Measurements from ENCODE around the gene HSPA6. TPM values are rescaled to one million over a fixed set of nuclear protein-coding genes. Genes with fewer than 3 reads are reported as not detected.

The HSPA6 gene
- total and polyA plus RNA-seq, 10 donors: 3.6 to 52.2 (median 18.4) TPM

DNA sequence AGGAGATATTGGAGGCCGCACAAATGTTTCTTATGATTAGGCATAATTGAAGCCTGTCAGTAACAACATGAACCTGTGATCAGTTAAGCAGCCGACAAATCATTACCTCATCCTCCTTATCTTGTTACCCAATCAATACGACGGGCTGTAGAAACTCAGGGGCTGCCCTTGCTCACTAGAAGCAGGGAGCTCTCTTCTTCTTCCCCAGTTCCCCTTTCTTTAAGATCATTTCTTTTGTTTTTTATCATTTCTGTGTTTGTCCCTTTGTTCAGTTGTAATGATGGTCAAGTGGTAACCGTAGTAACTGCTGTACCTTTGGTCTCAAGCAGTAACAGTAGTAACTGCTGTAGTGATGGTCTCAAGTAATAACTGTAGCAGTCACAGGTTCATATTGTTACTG is 32.9 kb upstream of the HSPA6 start:
- H3K36me3 ChIP-seq: no peaks in the 10 kb centered on the region
- intact Hi-C loops (cut with DNase I; ENCODE audit: low total_unique reads): no loop called here
- no peaks in the 10 kb centered on the region for H3K9me3 ChIP-seq
- H3K27me3 ChIP-seq (replicated peaks in 1 of 7): peaks cover 0 to 47% (median 0%) of the 10 kb centered on the region in 7 donors
- H3K4me1 ChIP-seq: peaks cover 0 to 27% (median 16%) of the 10 kb centered on the region in 6 donors
- WGBS, 5 donors: 34 to 63% (median 45%) methylated on average over 5 of the region's 5 CpGs
- TF ChIP-seq POLR2AphosphoS5 (IDR thresholded peaks at IDR 0.05) (no peak), POLR2A (IDR thresholded peaks at IDR 0.05) (no peak)
- TF ChIP-seq, protein P1, sequence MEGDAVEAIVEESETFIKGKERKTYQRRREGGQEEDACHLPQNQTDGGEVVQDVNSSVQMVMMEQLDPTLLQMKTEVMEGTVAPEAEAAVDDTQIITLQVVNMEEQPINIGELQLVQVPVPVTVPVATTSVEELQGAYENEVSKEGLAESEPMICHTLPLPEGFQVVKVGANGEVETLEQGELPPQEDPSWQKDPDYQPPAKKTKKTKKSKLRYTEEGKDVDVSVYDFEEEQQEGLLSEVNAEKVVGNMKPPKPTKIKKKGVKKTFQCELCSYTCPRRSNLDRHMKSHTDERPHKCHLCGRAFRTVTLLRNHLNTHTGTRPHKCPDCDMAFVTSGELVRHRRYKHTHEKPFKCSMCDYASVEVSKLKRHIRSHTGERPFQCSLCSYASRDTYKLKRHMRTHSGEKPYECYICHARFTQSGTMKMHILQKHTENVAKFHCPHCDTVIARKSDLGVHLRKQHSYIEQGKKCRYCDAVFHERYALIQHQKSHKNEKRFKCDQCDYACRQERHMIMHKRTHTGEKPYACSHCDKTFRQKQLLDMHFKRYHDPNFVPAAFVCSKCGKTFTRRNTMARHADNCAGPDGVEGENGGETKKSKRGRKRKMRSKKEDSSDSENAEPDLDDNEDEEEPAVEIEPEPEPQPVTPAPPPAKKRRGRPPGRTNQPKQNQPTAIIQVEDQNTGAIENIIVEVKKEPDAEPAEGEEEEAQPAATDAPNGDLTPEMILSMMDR (IDR thresholded peaks at IDR 0.05 in 8 of 11, conservative IDR thresholded peaks at IDR 0.05 in 3 of 11): no peak
- no peak for DNase-seq
- no peak overlapping the region for H3K4me3 ChIP-seq
- peak overlapping the region in 2 of 8 donors; percentile 30 to 56 for H3K27ac ChIP-seq

DNA sequence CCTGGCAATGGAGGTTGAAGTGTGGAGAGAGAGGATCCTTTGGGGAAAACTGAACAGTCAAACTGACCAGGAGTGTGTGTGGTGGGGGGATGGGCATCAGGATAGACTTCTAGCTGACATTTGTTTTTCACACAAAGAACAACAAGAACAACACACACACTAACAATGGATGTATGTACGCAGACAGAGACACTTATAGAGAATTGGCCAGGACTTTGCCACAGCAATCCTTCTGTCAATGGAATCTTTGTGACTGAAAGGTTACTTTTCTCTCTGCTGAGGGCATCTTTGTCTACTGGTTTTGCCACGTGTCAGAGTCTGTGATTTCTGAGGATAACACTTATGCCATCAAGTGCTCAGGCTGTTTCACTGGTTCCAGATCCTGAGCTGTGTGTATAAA is 31.5 kb upstream of the HSPA6 start:
- H3K4me1 ChIP-seq: peaks cover 0 to 16% (median 7%) of the 10 kb centered on the region in 6 donors
- intact Hi-C loops (cut with DNase I; ENCODE audit: low total_unique reads): no loop called here
- no peaks in the 10 kb centered on the region for H3K36me3 ChIP-seq
- no peak overlapping the region for H3K4me3 ChIP-seq
- 74 to 89% (median 82%) methylated on average over 2 of the region's 2 CpGs for WGBS, 5 donors
- no peak for TF ChIP-seq POLR2AphosphoS5 (IDR thresholded peaks at IDR 0.05)
- no peak for TF ChIP-seq POLR2A (IDR thresholded peaks at IDR 0.05)
- TF ChIP-seq, protein P1 (IDR thresholded peaks at IDR 0.05 in 8 of 11, conservative IDR thresholded peaks at IDR 0.05 in 3 of 11): no peak
- H3K27ac ChIP-seq: no peak overlapping the region
- no peaks in the 10 kb centered on the region for H3K9me3 ChIP-seq
- peaks cover 0 to 59% (median 0%) of the 10 kb centered on the region in 7 donors for H3K27me3 ChIP-seq (replicated peaks in 1 of 7)
- DNase-seq: no peak

DNA sequence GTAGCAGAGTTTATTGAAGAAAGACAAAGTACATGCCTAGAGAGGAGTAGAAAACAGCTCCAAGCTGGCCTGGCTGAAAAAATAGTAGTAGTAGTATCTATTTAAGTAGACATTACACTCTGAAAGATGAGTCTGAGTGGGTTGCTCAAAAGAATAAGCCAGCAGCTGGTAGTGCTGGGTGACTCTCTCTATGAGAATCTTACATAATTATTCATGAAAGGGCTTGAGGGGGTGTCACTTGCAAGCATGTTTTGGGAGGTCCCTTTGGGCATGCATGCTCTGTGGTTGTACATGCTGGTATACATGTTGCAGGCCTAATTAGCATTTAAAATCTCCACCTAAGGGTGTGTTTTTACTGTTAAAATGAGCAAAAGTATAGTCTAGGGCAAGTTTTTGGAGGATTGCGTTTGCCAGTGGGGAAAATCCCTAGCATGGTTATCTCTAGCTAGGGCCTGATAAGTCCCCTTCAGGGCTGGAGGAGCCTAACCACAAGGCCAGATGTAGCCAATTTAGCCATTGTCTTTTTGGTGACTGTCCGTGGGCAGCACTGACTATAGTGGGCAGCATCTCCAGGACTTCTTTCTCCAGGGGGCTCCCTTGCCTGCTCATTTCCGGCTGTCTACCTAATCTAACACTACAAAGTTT is 30.1 kb upstream of the HSPA6 start:
- peaks cover 0 to 55% (median 0%) of the 10 kb centered on the region in 7 donors for H3K27me3 ChIP-seq (replicated peaks in 1 of 7)
- no peak overlapping the region for H3K27ac ChIP-seq
- intact Hi-C loops (cut with DNase I; ENCODE audit: low total_unique reads): no loop called here
- no peaks in the 10 kb centered on the region for H3K9me3 ChIP-seq
- peaks cover 0 to 20% (median 9%) of the 10 kb centered on the region in 6 donors for H3K4me1 ChIP-seq
- DNase-seq: no peak
- H3K4me3 ChIP-seq: no peak overlapping the region
- no peak for TF ChIP-seq POLR2AphosphoS5 (IDR thresholded peaks at IDR 0.05)
- no peak for TF ChIP-seq POLR2A (IDR thresholded peaks at IDR 0.05)
- TF ChIP-seq, protein P1 (IDR thresholded peaks at IDR 0.05 in 8 of 11, conservative IDR thresholded peaks at IDR 0.05 in 3 of 11): no peak
- H3K36me3 ChIP-seq: no peaks in the 10 kb centered on the region
- 53 to 74% (median 68%) methylated on average over 3 of the region's 3 CpGs for WGBS, 5 donors

GRCh38 chr1:161495490-161495889 is 28.9 kb upstream of the HSPA6 start:
- no peaks in the 10 kb centered on the region for H3K36me3 ChIP-seq
- no peak for DNase-seq
- TF ChIP-seq, protein P1 (IDR thresholded peaks at IDR 0.05 in 8 of 11, conservative IDR thresholded peaks at IDR 0.05 in 3 of 11): no peak
- TF ChIP-seq POLR2AphosphoS5 (IDR thresholded peaks at IDR 0.05) (no peak), POLR2A (IDR thresholded peaks at IDR 0.05) (no peak)

More at GRCh38 chr1:161495490-161495889, 28.9 kb upstream of the HSPA6 start:
- H3K27me3 ChIP-seq (replicated peaks in 1 of 7): peaks cover 0 to 44% (median 0%) of the 10 kb centered on the region in 7 donors
- intact Hi-C loops (cut with DNase I; ENCODE audit: low total_unique reads): no loop called here
- no peaks in the 10 kb centered on the region for H3K9me3 ChIP-seq
- H3K4me3 ChIP-seq: no peak overlapping the region
- no peak overlapping the region for H3K27ac ChIP-seq
- H3K4me1 ChIP-seq: peaks cover 0 to 33% (median 21%) of the 10 kb centered on the region in 6 donors

Measured in spleen (tissue), 11 donors.